Right renal pelvis (tissue), 4 donors: ENCODE results near the gene TRMT1. TPM values are rescaled to one million over a fixed set of nuclear protein-coding genes. Genes with fewer than 3 reads are reported as not detected.
A peak's percentile ranks its signal among the peaks of the same experiment; 100 is the strongest.

ENCODE experiments used
- DNase-seq, 4 donors: peaks; one replicate each; pipeline ENCODE4 v3.0.0-alpha.2; 2013; ENCODE audit warnings: low read depth in 4 of 4, low spot score in 3 of 4, missing footprints in 1 of 4
- polyA plus RNA-seq, 4 donors: library from polyadenylated mRNA; unstranded; fragments of 120-200 nt; gene quantifications; one replicate each; pipeline ENCODE4 v1.2.1, GENCODE V29; 2013; ENCODE audit not compliant: insufficient read length in 4 of 4

Gene TRMT1
- polyA plus RNA-seq, 4 donors = 29.0 to 38.4 (median 35.2) TPM

GRCh38 chr19:13057147-13057572, 59.4 kb downstream of the TRMT1 start:
- DNase-seq = no peak

GRCh38 chr19:13056052-13056660, 60.4 kb downstream of the TRMT1 start:
- no peak for DNase-seq

- peak in 1 of 4 donors; percentile 53 for DNase-seq
Measured at GRCh38 chr19:13055213-13056051, 61.1 kb downstream of the TRMT1 start.

Other genes with a start within 250 kb of the TRMT1 start
- gene DNASE2, start 235.3 kb downstream of the TRMT1 start, polyA plus RNA-seq = 10 to 100 TPM; 11.9 to 16.2 (median 12.7) TPM
- under 1 TPM; 0.41 to 0.49 (median 0.44) TPM for gene KLF1, start 229.5 kb downstream of the TRMT1 start, polyA plus RNA-seq
- gene GCDH, start 225.6 kb downstream of the TRMT1 start, polyA plus RNA-seq = 10 to 100 TPM; 24.7 to 36.2 (median 30.4) TPM
- 1 to 10 TPM; 2.0 to 3.2 (median 2.9) TPM for gene SYCE2, start 197.4 kb downstream of the TRMT1 start, polyA plus RNA-seq
- 10 to 100 TPM; 48.8 to 62.7 (median 49.4) TPM for gene FARSA, start 183.0 kb downstream of the TRMT1 start, polyA plus RNA-seq
- 100 to 1,000 TPM; 804 to 950 (median 938) TPM for gene CALR, start 178.1 kb downstream of the TRMT1 start, polyA plus RNA-seq
- 10 to 100 TPM; 73.2 to 97.1 (median 81.5) TPM for gene RAD23A, start 170.9 kb downstream of the TRMT1 start, polyA plus RNA-seq
- 10 to 100 TPM; 27.8 to 45.8 (median 30.0) TPM for gene GADD45GIP1, start 159.5 kb downstream of the TRMT1 start, polyA plus RNA-seq
- gene DAND5, start 147.2 kb downstream of the TRMT1 start, polyA plus RNA-seq = under 1 TPM in 2 of 4 donors, not detected in 2; 0.10 to 0.14 TPM
- 10 to 100 TPM; 18.4 to 24.8 (median 19.4) TPM for gene NFIX, start 121.3 kb downstream of the TRMT1 start, polyA plus RNA-seq
- gene LYL1, start 13.9 kb downstream of the TRMT1 start, polyA plus RNA-seq = 1 to 10 TPM; 4.6 to 7.4 (median 4.7) TPM
- gene NACC1, start 1.5 kb upstream of the TRMT1 start, polyA plus RNA-seq = 10 to 100 TPM; 23.5 to 34.5 (median 23.8) TPM
- gene STX10, start 33.6 kb upstream of the TRMT1 start, polyA plus RNA-seq = 10 to 100 TPM; 53.2 to 71.4 (median 54.6) TPM
- gene IER2, start 33.7 kb upstream of the TRMT1 start, polyA plus RNA-seq = 100 to 1,000 TPM in 1 of 4 donors, 10 to 100 TPM in 3; 65.7 to 146 (median 88.8) TPM